ENCODE results near the gene P2RX3.

P2RX3 gene

GRCh38 chr11:57311109-57311936 lies 26.8 kb upstream of the P2RX3 start (continued):
- TF ChIP-seq ZNF645 (tag by site-specific recombination; IDR thresholded peaks at IDR 0.05) (no peak), ZNF692 (tag by site-specific recombination; IDR thresholded peaks at IDR 0.05) (no peak), SALL2 (tag by site-specific recombination; IDR thresholded peaks at IDR 0.05; ENCODE audit: borderline replicate concordance) (no peak), ZNF2 (tag by site-specific recombination; IDR thresholded peaks at IDR 0.05) (no peak), ZNF148 (tag by site-specific recombination; IDR thresholded peaks at IDR 0.05; ENCODE audit: borderline replicate concordance) (no peak), ZNF555 (tag by site-specific recombination; conservative IDR thresholded peaks at IDR 0.05) (no peak), HOXC10 (CRISPR knock-in tag; IDR thresholded peaks at IDR 0.05) (no peak), PRDM1 (tag by site-specific recombination; IDR thresholded peaks at IDR 0.05) (no peak), ZNF138 (tag by site-specific recombination; IDR thresholded peaks at IDR 0.05; ENCODE audit: borderline replicate concordance) (no peak), ZSCAN30 (tag by site-specific recombination; IDR thresholded peaks at IDR 0.05) (no peak), ZNF350 (tag by site-specific recombination; IDR thresholded peaks at IDR 0.05) (no peak), ZFP69B (tag by site-specific recombination; IDR thresholded peaks at IDR 0.05) (no peak), GLI4 (tag by site-specific recombination; IDR thresholded peaks at IDR 0.05) (no peak), ZNF513 (tag by site-specific recombination; IDR thresholded peaks at IDR 0.05) (no peak), YY2 (tag by site-specific recombination; IDR thresholded peaks at IDR 0.05) (no peak), ZNF223 (tag by site-specific recombination; IDR thresholded peaks at IDR 0.05) (no peak), MZF1 (tag by site-specific recombination; IDR thresholded peaks at IDR 0.05; ENCODE audit: borderline replicate concordance) (no peak), ZFHX2 (tag by site-specific recombination; conservative IDR thresholded peaks at IDR 0.05) (peak; percentile 46), BCL11B (tag by site-specific recombination; IDR thresholded peaks at IDR 0.05; ENCODE audit: low read depth) (no peak), ZNF311 (tag by site-specific recombination; IDR thresholded peaks at IDR 0.05; ENCODE audit: borderline replicate concordance) (no peak)
- TF ChIP-seq, protein P1, sequence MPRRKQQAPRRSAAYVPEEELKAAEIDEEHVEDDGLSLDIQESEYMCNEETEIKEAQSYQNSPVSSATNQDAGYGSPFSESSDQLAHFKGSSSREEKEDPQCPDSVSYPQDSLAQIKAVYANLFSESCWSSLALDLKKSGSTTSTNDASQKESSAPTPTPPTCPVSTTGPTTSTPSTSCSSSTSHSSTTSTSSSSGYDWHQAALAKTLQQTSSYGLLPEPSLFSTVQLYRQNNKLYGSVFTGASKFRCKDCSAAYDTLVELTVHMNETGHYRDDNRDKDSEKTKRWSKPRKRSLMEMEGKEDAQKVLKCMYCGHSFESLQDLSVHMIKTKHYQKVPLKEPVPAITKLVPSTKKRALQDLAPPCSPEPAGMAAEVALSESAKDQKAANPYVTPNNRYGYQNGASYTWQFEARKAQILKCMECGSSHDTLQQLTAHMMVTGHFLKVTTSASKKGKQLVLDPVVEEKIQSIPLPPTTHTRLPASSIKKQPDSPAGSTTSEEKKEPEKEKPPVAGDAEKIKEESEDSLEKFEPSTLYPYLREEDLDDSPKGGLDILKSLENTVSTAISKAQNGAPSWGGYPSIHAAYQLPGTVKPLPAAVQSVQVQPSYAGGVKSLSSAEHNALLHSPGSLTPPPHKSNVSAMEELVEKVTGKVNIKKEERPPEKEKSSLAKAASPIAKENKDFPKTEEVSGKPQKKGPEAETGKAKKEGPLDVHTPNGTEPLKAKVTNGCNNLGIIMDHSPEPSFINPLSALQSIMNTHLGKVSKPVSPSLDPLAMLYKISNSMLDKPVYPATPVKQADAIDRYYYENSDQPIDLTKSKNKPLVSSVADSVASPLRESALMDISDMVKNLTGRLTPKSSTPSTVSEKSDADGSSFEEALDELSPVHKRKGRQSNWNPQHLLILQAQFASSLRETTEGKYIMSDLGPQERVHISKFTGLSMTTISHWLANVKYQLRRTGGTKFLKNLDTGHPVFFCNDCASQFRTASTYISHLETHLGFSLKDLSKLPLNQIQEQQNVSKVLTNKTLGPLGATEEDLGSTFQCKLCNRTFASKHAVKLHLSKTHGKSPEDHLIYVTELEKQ (tag by site-specific recombination; IDR thresholded peaks at IDR 0.05; ENCODE audit: borderline replicate concordance) = no peak
- TF ChIP-seq, protein P2, sequence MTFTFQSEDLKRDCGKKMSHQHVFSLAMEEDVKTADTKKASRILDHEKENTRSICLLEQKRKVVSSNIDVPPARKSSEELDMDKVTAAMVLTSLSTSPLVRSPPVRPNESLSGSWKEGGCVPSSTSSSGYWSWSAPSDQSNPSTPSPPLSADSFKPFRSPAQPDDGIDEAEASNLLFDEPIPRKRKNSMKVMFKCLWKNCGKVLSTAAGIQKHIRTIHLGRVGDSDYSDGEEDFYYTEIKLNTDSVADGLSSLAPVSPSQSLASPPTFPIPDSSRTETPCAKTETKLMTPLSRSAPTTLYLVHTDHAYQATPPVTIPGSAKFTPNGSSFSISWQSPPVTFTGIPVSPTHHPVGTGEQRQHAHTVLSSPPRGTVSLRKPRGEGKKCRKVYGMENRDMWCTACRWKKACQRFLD (tag by site-specific recombination; IDR thresholded peaks at IDR 0.05) = no peak
- TF ChIP-seq, protein P3, sequence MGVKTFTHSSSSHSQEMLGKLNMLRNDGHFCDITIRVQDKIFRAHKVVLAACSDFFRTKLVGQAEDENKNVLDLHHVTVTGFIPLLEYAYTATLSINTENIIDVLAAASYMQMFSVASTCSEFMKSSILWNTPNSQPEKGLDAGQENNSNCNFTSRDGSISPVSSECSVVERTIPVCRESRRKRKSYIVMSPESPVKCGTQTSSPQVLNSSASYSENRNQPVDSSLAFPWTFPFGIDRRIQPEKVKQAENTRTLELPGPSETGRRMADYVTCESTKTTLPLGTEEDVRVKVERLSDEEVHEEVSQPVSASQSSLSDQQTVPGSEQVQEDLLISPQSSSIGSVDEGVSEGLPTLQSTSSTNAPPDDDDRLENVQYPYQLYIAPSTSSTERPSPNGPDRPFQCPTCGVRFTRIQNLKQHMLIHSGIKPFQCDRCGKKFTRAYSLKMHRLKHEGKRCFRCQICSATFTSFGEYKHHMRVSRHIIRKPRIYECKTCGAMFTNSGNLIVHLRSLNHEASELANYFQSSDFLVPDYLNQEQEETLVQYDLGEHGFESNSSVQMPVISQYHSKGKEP (tag by site-specific recombination; IDR thresholded peaks at IDR 0.05) = no peak
